GM19025 (cell line): ENCODE results near the gene C10orf143.

Experiments used
- ATAC-seq: cut with Tn5 transposase; IDR thresholded peaks from one replicate; pipeline ENCODE4 v1.9.1; 2021; ENCODE audit warnings: mild to moderate bottlenecking, low read depth, moderate library complexity; ENCODE audit not compliant: unreplicated experiment

C10orf143 gene

DNA sequence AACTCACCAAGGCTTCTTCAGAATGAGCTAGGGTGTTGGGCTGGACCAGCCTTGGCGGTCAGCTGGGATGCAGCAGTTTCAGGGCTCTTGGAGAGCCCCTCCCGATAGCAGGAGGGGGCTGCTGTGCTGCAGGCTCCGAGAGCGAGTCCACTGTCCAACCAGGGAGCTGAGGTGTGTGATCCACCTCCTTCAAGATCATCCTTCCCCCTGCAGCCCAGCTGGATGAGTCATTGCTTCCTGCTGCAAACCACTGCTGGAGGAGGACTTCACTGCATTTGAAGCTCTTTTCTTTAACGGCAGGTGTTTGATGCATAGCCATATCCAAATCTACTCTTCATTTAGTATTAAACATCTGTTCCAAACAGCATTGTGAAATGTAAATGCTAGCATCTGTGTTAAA, 92.4 kb downstream of the C10orf143 start:
- no peak for ATAC-seq

DNA sequence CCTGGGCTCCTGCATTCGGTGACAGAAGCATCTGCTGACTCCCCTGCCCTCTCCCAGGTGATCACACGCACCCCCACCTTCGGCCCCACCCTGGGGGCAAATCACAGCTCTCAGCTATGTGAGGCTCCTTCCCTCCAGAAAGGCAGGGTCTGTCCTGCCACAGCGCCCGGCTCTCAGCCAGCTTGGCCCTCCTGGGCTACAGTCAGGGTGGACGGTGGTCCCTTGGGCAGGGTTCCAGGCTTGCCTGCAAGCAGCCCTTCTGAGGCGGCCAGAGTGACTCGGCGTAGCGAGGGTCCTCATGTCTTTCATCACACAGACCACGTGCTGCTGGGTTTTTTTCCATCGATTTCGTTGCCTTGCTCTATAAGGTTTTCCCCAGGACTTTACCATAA, 93.0 kb downstream of the C10orf143 start:
- no peak for ATAC-seq

- no peak for ATAC-seq
Measured at GRCh38 chr10:130016993-130017630, 93.5 kb downstream of the C10orf143 start.

- no peak for ATAC-seq
Measured at GRCh38 chr10:130016095-130016494, 94.5 kb downstream of the C10orf143 start.

DNA sequence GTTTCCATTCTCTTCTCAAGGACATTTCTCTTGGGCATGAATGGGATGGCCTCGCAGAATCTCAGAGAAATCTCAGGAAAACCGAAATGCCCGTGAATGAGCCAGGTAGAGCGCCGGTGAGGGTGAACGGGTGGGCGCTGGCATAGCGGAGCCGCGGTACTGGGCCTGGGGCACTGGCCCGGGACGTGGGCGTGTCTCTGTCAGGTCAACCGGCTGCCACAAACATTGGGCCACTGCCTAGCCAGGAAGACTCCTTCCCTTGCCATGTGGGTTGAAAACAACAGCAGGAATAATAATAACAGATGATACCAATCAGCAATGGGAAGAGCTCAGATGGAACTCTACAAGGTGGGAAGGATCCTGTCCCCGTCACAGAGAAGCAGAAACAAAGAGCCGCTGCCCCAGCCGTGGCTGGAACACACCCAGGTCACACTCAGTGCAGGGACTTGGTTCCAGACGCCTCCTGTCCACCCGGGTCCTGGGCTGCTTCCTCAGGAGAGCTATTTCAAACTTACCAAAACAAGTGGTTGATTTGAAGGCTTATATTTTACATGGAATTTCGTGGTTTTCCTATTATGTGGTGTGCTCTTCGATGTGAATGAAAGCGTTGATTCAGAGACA, 95.4 kb downstream of the C10orf143 start:
- no peak for ATAC-seq

- ATAC-seq, result no peak
Measured at GRCh38 chr10:130014263-130015074, 96.2 kb downstream of the C10orf143 start.
